Astrocyte (in vitro differentiated cells and primary cell): ENCODE results near the gene ITGB8.

ENCODE experiments used
- EZH2 ChIP-seq: IDR thresholded peaks from 2 replicates; pipeline ENCODE4 v1.6.1; 2012; ENCODE audit warnings: mild to moderate bottlenecking, low read length, inconsistent platforms; ENCODE audit not compliant: insufficient read depth
- TF ChIP-seq, protein P1 (sequence below): IDR thresholded peaks from 2 replicates; pipeline ENCODE4 v1.5.1; 2011; ENCODE audit warnings: low read depth, mild to moderate bottlenecking, inconsistent platforms, low read length, moderate library complexity; ENCODE audit not compliant: insufficient read depth

DNA sequence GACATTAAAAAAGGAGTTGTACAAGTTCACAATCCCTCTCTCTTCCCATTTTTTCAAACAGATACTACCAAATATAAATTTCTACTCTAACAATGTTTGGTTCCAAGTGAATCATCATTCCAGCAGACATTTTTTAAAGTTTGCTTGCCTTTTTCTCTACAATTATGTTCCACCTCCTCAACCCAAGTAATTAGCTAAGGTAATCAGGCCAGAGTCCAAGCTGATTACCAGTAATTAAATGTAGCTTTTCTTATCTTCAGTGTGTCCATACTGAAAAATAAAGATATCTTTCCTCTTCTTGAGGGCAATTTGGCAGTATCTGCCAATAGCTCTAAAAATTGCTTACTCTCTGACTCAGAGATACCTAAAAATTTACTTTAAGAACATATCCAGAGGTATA, 126.0 kb downstream of the ITGB8 start:
- TF ChIP-seq EZH2: no peak
- TF ChIP-seq, protein P1, sequence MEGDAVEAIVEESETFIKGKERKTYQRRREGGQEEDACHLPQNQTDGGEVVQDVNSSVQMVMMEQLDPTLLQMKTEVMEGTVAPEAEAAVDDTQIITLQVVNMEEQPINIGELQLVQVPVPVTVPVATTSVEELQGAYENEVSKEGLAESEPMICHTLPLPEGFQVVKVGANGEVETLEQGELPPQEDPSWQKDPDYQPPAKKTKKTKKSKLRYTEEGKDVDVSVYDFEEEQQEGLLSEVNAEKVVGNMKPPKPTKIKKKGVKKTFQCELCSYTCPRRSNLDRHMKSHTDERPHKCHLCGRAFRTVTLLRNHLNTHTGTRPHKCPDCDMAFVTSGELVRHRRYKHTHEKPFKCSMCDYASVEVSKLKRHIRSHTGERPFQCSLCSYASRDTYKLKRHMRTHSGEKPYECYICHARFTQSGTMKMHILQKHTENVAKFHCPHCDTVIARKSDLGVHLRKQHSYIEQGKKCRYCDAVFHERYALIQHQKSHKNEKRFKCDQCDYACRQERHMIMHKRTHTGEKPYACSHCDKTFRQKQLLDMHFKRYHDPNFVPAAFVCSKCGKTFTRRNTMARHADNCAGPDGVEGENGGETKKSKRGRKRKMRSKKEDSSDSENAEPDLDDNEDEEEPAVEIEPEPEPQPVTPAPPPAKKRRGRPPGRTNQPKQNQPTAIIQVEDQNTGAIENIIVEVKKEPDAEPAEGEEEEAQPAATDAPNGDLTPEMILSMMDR: no peak
